GM12878 (cell line): ENCODE data around the gene UST.

Source experiments
- BCL11A ChIP-seq: IDR thresholded peaks from 2 replicates; pipeline ENCODE4 v1.6.1; 2011; ENCODE audit warnings: low read depth, low read length
- CTCF ChIP-seq, 3 experiments: IDR thresholded peaks in 2 of 3; conservative IDR thresholded peaks in 1 of 3; 2 replicates each; pipeline ENCODE4 v1.5.1; 2011; ENCODE audit warnings: low read depth in 3 of 3, low read length in 3 of 3, mild to moderate bottlenecking in 3 of 3, control low read depth in 2 of 3, moderate library complexity in 2 of 3, inconsistent platforms in 1 of 3, mixed read lengths in 1 of 3; ENCODE audit not compliant: control insufficient read depth in 2 of 3, insufficient read depth in 1 of 3; ENCODE audit errors: extremely low read depth in 1 of 3
- FOXM1 ChIP-seq: IDR thresholded peaks from 2 replicates; pipeline ENCODE4 v1.6.1; 2012; ENCODE audit warnings: low read depth, mild to moderate bottlenecking, inconsistent platforms, low read length, moderate library complexity
- JUND ChIP-seq: IDR thresholded peaks from 2 replicates; pipeline ENCODE4 v1.6.1; 2012; ENCODE audit warnings: low read depth, mild to moderate bottlenecking, low read length, improper control_type of control experiment, moderate library complexity
- KAT2A ChIP-seq: conservative IDR thresholded peaks from 2 replicates; pipeline ENCODE4 v1.6.1; 2011; ENCODE audit warnings: low read depth, low read length; ENCODE audit not compliant: control insufficient read depth
- POLR2A ChIP-seq: IDR thresholded peaks from 2 replicates; pipeline ENCODE4 v1.6.1; 2011; ENCODE audit warnings: low read depth, mild to moderate bottlenecking, low read length
- RAD51 ChIP-seq: fragments of 450-650 bp; IDR thresholded peaks from 2 replicates; pipeline ENCODE4 v1.6.1; 2016; ENCODE audit warnings: moderate library complexity, mild to moderate bottlenecking, inconsistent platforms
- SRF ChIP-seq, 2 experiments: IDR thresholded peaks; 2 replicates each; pipeline ENCODE4 v1.6.1; 2011; ENCODE audit warnings: low read depth in 2 of 2, low read length in 2 of 2, mild to moderate bottlenecking in 1 of 2, moderate library complexity in 1 of 2
- TCF7 ChIP-seq: IDR thresholded peaks from 2 replicates; pipeline ENCODE4 v1.6.1; 2014; ENCODE audit warnings: antibody characterized with exemption, borderline replicate concordance

GRCh38 chr6:148737806-148738205 lies 9.0 kb upstream of the UST start:
- TF ChIP-seq CTCF (IDR thresholded peaks at IDR 0.05 in 2 of 3, conservative IDR thresholded peaks at IDR 0.05 in 1 of 3; ENCODE audit: control insufficient read depth in 2 of 3, extremely low read depth in 1 of 3, insufficient read depth in 1 of 3, low read depth in 3 of 3, low read length in 3 of 3) (no peak), TCF7 (no peak), BCL11A (no peak), KAT2A (no peak), RAD51 (no peak), FOXM1 (no peak), SRF (IDR thresholded peaks at IDR 0.05; ENCODE audit: low read depth in 2 of 2, low read length in 2 of 2) (no peak), JUND (no peak), POLR2A (no peak)
